NCI-H524 (cell line): ENCODE measurements around the gene TECTB.

Experiments used
- DNase-seq, 2 experiments: peaks; one replicate each; lab custom pipeline; 2025; lab: John Stamatoyannopoulos, UW

Gene TECTB

GRCh38 chr10:112347709-112348671, 64.8 kb downstream of the TECTB start:
- DNase-seq = no peak

GRCh38 chr10:112348759-112349158, 65.6 kb downstream of the TECTB start:
- DNase-seq = no peak

GRCh38 chr10:112349521-112350085, 66.4 kb downstream of the TECTB start:
- no peak for DNase-seq

- no peak for DNase-seq
Observed at GRCh38 chr10:112351146-112351545, 67.9 kb downstream of the TECTB start.

- no peak for DNase-seq
Observed at GRCh38 chr10:112352044-112352443, 68.8 kb downstream of the TECTB start.

- DNase-seq = no peak
Observed at GRCh38 chr10:112353046-112353445, 69.8 kb downstream of the TECTB start.
